A549 (cell line): ENCODE data around the gene MYLIP. TPM values are rescaled to one million over a fixed set of nuclear protein-coding genes. Genes with fewer than 3 reads are reported as not detected.

Experiments used
- ATAC-seq, 2 experiments: fragments of 200-7000 bp in 1 of 2; fragments of >200 bp in 1 of 2; cut with Nextera tagmentation in 1 of 2; cut with Tn5 transposase in 1 of 2; 3 replicates each; pipeline versions ENCODE4 v1.8.0 to v1.9.1; 2018 to 2020; ENCODE audit warnings: mild to moderate bottlenecking in 1 of 2, moderate library complexity in 1 of 2
- CTCF ChIA-PET: fragments of 300-600 bp; sonication (Branson Sonifier 250); formaldehyde crosslinking; extraction: SDS; loops from one replicate; lab custom pipeline; 2021; ENCODE audit warnings: antibody characterized with exemption, inconsistent platforms; lab: Yijun Ruan, JAX
- POLR2A ChIA-PET: fragments of 350-600 bp; formaldehyde crosslinking; extraction: SDS; loops from one replicate; lab custom pipeline; 2021; ENCODE audit warnings: antibody characterized with exemption, inconsistent platforms; lab: Yijun Ruan, JAX
- DNase-seq, 2 experiments: peaks; one replicate each; pipeline versions ENCODE4 v3.0.0 to v3.0.0-alpha.2; 2011 to 2016; ENCODE audit warnings: low read depth in 1 of 2, low spot score in 1 of 2
- FAIRE-seq: peaks from 2 replicates; lab custom pipeline; 2011; peaks lifted over from hg19 to GRCh38; lab: Jason Lieb, UNC
- H3K27ac ChIP-seq, 2 experiments: fragments of >200 bp; sonication (Bioruptor Twin); formaldehyde crosslinking; 3 replicates each; pipeline ENCODE4 v1.5.1; 2016 to 2017
- H3K4me1 ChIP-seq: fragments of >200 bp; sonication (Bioruptor Twin); formaldehyde crosslinking; 3 replicates; pipeline ENCODE4 v1.6.1; 2016
- H3K4me2 ChIP-seq: fragments of >200 bp; sonication (Bioruptor Twin); formaldehyde crosslinking; 3 replicates; pipeline ENCODE4 v1.6.1; 2016
- H3K4me3 ChIP-seq: fragments of >200 bp; sonication (Bioruptor Twin); formaldehyde crosslinking; 3 replicates; pipeline ENCODE4 v1.5.1; 2016
- H3K9me3 ChIP-seq: fragments of >200 bp; sonication (Bioruptor Twin); formaldehyde crosslinking; 3 replicates; pipeline ENCODE4 v1.6.1; 2016
- BHLHE40 ChIP-seq: IDR thresholded peaks from 2 replicates; pipeline ENCODE4 v1.6.1; 2012; ENCODE audit warnings: low read depth, low read length, inconsistent platforms
- CHD2 ChIP-seq: fragments of 150-350 bp; IDR thresholded peaks from 2 replicates; pipeline ENCODE4 v1.6.1; 2014; ENCODE audit warnings: low read length; ENCODE audit not compliant: partially characterized antibody
- EHMT2 ChIP-seq: fragments of 200-600 bp; sonication (generic); IDR thresholded peaks from 2 replicates; pipeline ENCODE4 v1.6.1; 2016; ENCODE audit warnings: antibody characterized with exemption, low read depth, mild to moderate bottlenecking, moderate library complexity
- EP300 ChIP-seq, 2 experiments: fragments of >200 bp; sonication (Bioruptor Twin); formaldehyde crosslinking; IDR thresholded peaks; 2 replicates in 1 of 2; 3 replicates in 1 of 2; pipeline ENCODE4 v1.6.1; 2016 to 2017
- FOXS1 ChIP-seq: fragments of 250-450 bp; sonication (Bioruptor Pico); IDR thresholded peaks from 2 replicates; pipeline ENCODE4 v1.5.0; 2020; ENCODE audit warnings: mild to moderate bottlenecking, moderate library complexity
- HDAC2 ChIP-seq: fragments of 200-600 bp; sonication (generic); IDR thresholded peaks from 2 replicates; pipeline ENCODE4 v1.6.1; 2016
- JUN ChIP-seq, 2 experiments: fragments of >200 bp; sonication (Bioruptor Twin); formaldehyde crosslinking; IDR thresholded peaks; 2 replicates in 1 of 2; 3 replicates in 1 of 2; pipeline ENCODE4 v1.6.1; 2016 to 2017
- KDM1A ChIP-seq: fragments of 200-600 bp; sonication (generic); IDR thresholded peaks from 2 replicates; pipeline ENCODE4 v1.6.1; 2016; ENCODE audit warnings: low read depth, mild to moderate bottlenecking
- KDM5A ChIP-seq: fragments of 200-600 bp; sonication (generic); IDR thresholded peaks from 2 replicates; pipeline ENCODE4 v1.6.1; 2016; ENCODE audit warnings: antibody characterized with exemption, mild to moderate bottlenecking
- RAD21 ChIP-seq, 2 experiments: fragments of >200 bp in 1 of 2; sonication (Bioruptor Twin) in 1 of 2; formaldehyde crosslinking in 1 of 2; IDR thresholded peaks in 1 of 2; conservative IDR thresholded peaks in 1 of 2; 2 replicates in 1 of 2; 3 replicates in 1 of 2; pipeline ENCODE4 v1.6.1; 2012 to 2018; ENCODE audit warnings: inconsistent platforms in 1 of 2
- RCOR1 ChIP-seq: fragments of 150-350 bp; IDR thresholded peaks from 2 replicates; pipeline ENCODE4 v1.6.1; 2014; ENCODE audit warnings: antibody characterized with exemption, low read length, low read depth
- REST ChIP-seq: fragments of 200-600 bp; sonication (generic); IDR thresholded peaks from 2 replicates; pipeline ENCODE4 v1.6.1; 2016; ENCODE audit warnings: antibody characterized with exemption, mild to moderate bottlenecking, moderate library complexity
- SMC3 ChIP-seq: fragments of >200 bp; sonication (Bioruptor Twin); formaldehyde crosslinking; IDR thresholded peaks from 3 replicates; pipeline ENCODE4 v1.6.1; 2018; ENCODE audit warnings: inconsistent platforms
- TFCP2L1 ChIP-seq: fragments of 250-450 bp; sonication (Bioruptor Pico); IDR thresholded peaks from 2 replicates; pipeline ENCODE4 v1.5.0; 2021; ENCODE audit warnings: mild to moderate bottlenecking
- ZFP36 ChIP-seq: fragments of 450-650 bp; IDR thresholded peaks from 2 replicates; pipeline ENCODE4 v1.6.1; 2014; ENCODE audit warnings: borderline replicate concordance; ENCODE audit not compliant: partially characterized antibody
- WGBS: methylation state at CpG from one replicate; pipeline ENCODE4 v1.1.6; 2017; ENCODE audit errors: missing lambda C conversion rate; 5-methylcytosine and 5-hydroxymethylcytosine counted together
- polyA plus RNA-seq, 4 experiments: library from polyadenylated mRNA; depleted of rRNA in 3 of 4; stranded (reverse); fragments of >200 nt; fragmentation: RNase III in 1 of 4; extraction: RNeasy Plus Mini Kit Qiagen cat#74134 plus additional on column Dnase treatment in 1 of 4; gene quantifications; 2 replicates in 3 of 4; 3 replicates in 1 of 4; pipeline ENCODE4 v1.2.3, GENCODE V29; 2011 to 2017
- TF ChIP-seq, protein P1 (sequence below): fragments of 150-350 bp; IDR thresholded peaks from 2 replicates; pipeline ENCODE4 v1.6.1; 2014; ENCODE audit warnings: low read depth, mild to moderate bottlenecking, low read length
- TF ChIP-seq, protein P2 (sequence below): fragments of >200 bp; sonication (Bioruptor Twin); formaldehyde crosslinking; IDR thresholded peaks from 3 replicates; pipeline ENCODE4 v1.6.1; 2016
- TF ChIP-seq, protein P3 (sequence below): fragments of 450-650 bp; IDR thresholded peaks from 2 replicates; pipeline ENCODE4 v1.6.1; 2014; ENCODE audit warnings: antibody characterized with exemption

Gene MYLIP
- polyA plus RNA-seq, 2 of the 4 experiments (the other 2 are of a cell fraction): 2.3 to 9.1 TPM

GRCh38 chr6:16158943-16159557 is 30.2 kb downstream of the MYLIP start:
- CTCF ChIA-PET: no interaction called here
- FAIRE-seq: no peak
- TF ChIP-seq, protein P1, sequence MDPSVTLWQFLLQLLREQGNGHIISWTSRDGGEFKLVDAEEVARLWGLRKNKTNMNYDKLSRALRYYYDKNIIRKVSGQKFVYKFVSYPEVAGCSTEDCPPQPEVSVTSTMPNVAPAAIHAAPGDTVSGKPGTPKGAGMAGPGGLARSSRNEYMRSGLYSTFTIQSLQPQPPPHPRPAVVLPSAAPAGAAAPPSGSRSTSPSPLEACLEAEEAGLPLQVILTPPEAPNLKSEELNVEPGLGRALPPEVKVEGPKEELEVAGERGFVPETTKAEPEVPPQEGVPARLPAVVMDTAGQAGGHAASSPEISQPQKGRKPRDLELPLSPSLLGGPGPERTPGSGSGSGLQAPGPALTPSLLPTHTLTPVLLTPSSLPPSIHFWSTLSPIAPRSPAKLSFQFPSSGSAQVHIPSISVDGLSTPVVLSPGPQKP: no peak
- TF ChIP-seq, protein P2, sequence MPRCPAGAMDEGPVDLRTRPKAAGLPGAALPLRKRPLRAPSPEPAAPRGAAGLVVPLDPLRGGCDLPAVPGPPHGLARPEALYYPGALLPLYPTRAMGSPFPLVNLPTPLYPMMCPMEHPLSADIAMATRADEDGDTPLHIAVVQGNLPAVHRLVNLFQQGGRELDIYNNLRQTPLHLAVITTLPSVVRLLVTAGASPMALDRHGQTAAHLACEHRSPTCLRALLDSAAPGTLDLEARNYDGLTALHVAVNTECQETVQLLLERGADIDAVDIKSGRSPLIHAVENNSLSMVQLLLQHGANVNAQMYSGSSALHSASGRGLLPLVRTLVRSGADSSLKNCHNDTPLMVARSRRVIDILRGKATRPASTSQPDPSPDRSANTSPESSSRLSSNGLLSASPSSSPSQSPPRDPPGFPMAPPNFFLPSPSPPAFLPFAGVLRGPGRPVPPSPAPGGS: no peak
- TF ChIP-seq HDAC2 (no peak), EHMT2 (no peak), BHLHE40 (no peak), KDM5A (no peak), CHD2 (no peak), KDM1A (no peak), RCOR1 (no peak), SMC3 (no peak)

GRCh38 chr6:16160794-16161193 is 31.9 kb downstream of the MYLIP start:
- no peak for FAIRE-seq

More at GRCh38 chr6:16158943-16159557, 30.2 kb downstream of the MYLIP start:
- WGBS: 60% methylated on average over 7 of the region's 7 CpGs
- DNase-seq (no peak), ATAC-seq (no peak)
- Histone ChIP-seq H3K4me1 (no peaks in the 10 kb centered on the region), H3K4me2 (no peak overlapping the region), H3K27ac (no peak overlapping the region), H3K9me3 (no peaks in the 10 kb centered on the region), H3K4me3 (no peak overlapping the region)
- POLR2A ChIA-PET: no interaction called here

More at GRCh38 chr6:16160794-16161193, 31.9 kb downstream of the MYLIP start:
- 92% methylated on average over 7 of the region's 11 CpGs for WGBS
- TF ChIP-seq JUN (IDR thresholded peaks at IDR 0.05): no peak
- TF ChIP-seq EP300 (IDR thresholded peaks at IDR 0.05): no peak
- no peak for TF ChIP-seq KDM1A
- TF ChIP-seq, protein P3, sequence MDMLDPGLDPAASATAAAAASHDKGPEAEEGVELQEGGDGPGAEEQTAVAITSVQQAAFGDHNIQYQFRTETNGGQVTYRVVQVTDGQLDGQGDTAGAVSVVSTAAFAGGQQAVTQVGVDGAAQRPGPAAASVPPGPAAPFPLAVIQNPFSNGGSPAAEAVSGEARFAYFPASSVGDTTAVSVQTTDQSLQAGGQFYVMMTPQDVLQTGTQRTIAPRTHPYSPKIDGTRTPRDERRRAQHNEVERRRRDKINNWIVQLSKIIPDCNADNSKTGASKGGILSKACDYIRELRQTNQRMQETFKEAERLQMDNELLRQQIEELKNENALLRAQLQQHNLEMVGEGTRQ: no peak
- TF ChIP-seq ZFP36: no peak
- no peak for TF ChIP-seq FOXS1 (CRISPR knock-in tag)
- no peak for TF ChIP-seq RCOR1
- no peak for TF ChIP-seq KDM5A
- TF ChIP-seq TFCP2L1: no peak
- TF ChIP-seq RAD21 (conservative IDR thresholded peaks at IDR 0.05 in 1 of 2, IDR thresholded peaks at IDR 0.05 in 1 of 2): no peak
- TF ChIP-seq REST: no peak
- no peaks in the 10 kb centered on the region for H3K9me3 ChIP-seq
- DNase-seq (no peak), ATAC-seq (no peak)
- no peak overlapping the region for H3K4me3 ChIP-seq
- POLR2A ChIA-PET: no interaction called here
- CTCF ChIA-PET: no interaction called here
- H3K27ac ChIP-seq: no peak overlapping the region
- no peak overlapping the region for H3K4me2 ChIP-seq
- no peaks in the 10 kb centered on the region for H3K4me1 ChIP-seq
